ENCODE data around the gene TINAGL1.
A peak's percentile ranks its signal among the peaks of the same experiment; 100 is the strongest.

The TINAGL1 gene

GRCh38 chr1:31609514-31610118, 33.3 kb downstream of the TINAGL1 start:
- DNase-seq, result no peak

GRCh38 chr1:31614414-31615005, 38.2 kb downstream of the TINAGL1 start:
- DNase-seq, result no peak

GRCh38 chr1:31615414-31615813, 39.1 kb downstream of the TINAGL1 start:
- DNase-seq, result no peak

DNA sequence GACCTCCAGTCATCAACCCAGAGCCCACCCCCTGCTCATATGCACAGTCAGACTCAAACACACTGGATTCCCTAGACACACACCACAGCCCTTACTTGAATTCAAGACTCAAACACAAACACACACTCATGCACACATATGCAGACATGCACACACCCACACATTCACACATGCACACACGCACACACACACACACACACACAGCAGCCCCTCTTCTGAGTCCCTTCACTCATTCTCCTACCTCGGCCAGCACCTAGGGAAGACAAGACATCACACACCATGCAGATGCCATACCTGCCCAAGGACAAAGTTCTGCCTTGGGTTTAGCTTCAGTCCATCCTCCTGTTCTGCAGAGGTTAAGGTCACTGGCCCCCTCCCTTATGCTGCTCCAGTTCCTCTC, 39.6 kb downstream of the TINAGL1 start:
- no peak for DNase-seq

GRCh38 chr1:31617218-31617915, 41.1 kb downstream of the TINAGL1 start, which contains the start of gene HCRTR1:
Gene HCRTR1 (plus strand): TSS chr1:31617689. CDS start chr1:31619193, 1,504 bp downstream.
- DNase-seq, result no peak

DNA sequence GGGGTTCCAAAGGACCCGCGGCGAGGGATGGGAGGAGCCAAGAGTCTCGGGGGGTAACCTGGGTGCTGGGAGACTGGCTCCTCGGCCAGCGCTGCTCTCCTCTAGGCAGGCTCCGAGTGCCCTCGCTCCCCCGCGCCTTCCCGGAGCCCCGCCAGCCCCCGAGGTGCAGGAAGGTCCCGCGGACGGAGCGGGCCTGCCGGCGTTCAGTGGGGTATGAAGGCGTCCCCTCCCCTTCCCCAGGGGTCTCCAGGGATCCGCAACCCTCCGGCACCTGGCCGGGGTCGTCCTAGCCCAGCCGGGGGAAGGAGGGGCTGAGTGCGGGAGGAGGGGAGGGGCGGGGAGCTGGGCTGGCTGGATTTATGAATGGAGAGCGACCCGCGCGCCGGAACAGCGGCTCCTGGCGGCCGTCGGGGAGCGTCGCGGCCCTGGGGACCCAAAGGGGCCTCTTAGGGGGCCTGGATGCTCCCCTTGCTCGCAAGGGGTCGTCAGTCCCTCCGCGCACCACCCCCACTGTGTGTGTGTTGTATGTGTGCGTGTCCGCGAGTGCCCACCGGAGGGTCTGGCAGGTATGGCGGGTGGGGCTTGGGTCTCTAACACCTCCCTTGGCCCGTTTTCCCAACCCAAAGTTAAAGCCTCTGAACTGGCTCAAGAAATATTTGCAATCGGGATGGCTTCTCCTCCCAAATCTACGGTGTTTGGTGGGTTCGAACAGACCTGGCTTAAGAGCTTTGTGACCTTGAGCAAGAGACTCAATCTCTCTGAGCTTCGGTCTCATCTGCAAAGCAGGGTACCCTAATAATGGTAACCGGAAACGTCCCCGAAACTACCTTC, 41.8 kb downstream of the TINAGL1 start:
- DNase-seq, result no peak

GRCh38 chr1:31618916-31619846, 42.9 kb downstream of the TINAGL1 start:
- no peak for DNase-seq

DNA sequence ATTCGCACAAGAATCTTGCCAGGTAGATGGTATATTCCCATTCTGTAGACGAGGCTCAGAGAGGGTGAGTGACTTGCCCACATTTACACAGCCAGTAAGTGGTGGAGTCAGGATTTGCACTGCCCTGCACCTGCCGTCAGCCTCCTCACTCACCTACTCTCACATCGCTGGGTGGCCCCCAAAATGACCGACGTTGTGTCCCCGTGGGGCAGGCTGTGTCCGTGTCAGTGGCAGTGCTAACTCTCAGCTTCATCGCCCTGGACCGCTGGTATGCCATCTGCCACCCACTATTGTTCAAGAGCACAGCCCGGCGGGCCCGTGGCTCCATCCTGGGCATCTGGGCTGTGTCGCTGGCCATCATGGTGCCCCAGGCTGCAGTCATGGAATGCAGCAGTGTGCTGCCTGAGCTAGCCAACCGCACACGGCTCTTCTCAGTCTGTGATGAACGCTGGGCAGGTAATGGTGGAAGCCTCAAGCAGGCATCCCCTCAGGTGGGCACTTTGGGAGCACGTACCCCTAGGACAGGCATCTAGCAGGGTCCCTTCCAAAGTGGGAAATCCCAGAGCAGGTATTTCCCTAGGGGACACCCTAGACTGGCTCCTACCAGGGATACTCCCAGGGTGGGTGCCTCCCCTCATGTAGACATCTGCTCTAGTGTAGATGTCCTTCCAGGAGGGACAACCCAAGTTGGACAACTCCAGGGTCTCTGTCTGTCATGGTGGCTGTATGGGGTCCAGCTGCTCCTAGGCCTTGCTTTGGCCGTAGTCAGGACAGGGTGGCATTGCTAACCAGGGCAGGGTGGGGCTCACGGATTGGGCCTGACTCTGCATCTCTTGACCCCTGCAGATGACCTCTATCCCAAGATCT, 44.5 kb downstream of the TINAGL1 start:
- DNase-seq, result no peak

- DNase-seq, result no peak
These were observed 45.1 kb downstream of the TINAGL1 start for GRCh38 chr1:31621498-31621820.

DNA sequence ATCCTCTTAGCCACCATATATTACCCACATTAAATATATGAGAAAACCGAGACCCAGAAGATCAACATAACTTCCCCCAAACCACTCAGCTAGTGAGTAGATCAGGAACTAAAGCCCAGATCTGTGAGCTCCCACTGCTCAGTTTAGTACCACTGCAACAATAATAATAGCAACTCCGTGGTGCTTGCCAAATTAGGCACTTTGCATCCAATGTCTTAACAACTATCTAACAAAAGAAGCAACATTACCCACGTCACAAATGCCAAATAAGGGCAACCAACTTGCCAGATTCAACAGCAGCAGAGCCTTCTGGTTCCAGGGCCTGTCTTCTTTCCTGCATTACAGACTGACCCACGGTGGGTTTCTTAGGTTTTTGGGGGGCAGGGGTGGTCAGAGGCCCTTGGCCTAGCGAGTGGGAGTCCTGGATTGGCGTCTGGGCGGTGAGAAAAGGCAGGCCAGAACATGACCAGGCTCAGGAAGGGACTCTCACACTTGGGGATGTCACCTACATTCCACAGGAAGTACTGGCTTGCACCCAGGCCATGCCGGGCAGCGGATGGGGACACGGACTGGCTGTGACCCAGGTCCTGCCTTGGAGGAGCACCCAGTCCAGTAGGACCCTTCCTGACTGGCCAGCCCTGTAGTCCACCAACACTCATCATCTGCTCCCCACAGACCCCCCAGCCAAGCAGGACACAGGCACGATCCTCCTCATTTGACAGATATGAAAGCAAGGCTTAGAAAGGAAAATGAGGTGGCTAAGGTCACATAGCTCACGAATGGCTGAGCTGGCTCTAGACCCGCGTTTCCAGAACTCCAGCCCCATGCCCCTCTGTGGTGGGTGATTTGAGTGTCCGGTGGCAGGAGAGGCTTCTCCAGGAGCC, 45.8 kb downstream of the TINAGL1 start:
- no peak for DNase-seq

DNA sequence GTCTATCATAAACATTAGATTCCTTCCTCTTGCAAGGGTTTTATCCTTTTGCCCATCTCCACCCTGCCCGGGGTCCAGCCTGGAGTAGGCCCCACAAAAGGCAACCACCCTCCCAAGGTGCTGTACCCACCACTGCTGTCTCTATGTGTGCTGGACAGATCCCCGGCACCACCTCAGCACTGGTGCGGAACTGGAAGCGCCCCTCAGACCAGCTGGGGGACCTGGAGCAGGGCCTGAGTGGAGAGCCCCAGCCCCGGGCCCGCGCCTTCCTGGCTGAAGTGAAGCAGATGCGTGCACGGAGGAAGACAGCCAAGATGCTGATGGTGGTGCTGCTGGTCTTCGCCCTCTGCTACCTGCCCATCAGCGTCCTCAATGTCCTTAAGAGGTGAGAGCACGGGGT, 47.0 kb downstream of the TINAGL1 start:
- no peak for DNase-seq

DNA sequence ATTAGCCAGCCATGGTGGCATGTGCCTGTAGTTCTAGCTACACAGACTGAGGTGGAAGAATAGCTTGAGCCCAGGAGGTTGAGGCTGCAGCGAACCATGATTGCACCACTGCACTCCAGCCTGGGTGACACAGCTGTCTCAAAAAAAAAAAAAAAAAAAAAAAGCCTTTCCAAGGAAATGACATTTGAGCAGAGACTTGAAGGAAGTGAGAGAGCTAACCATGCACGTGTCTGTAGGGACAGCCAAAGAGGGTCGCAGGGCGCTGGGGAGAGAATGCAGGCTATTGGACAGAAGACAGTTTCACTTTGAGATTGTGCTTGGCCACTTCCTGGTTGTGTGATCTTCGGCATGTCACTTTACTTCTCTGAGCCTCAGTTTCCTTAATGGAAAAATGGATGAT, 48.0 kb downstream of the TINAGL1 start:
- DNase-seq, result no peak

GRCh38 chr1:31624731-31625514, 48.6 kb downstream of the TINAGL1 start:
- no peak for DNase-seq

DNA sequence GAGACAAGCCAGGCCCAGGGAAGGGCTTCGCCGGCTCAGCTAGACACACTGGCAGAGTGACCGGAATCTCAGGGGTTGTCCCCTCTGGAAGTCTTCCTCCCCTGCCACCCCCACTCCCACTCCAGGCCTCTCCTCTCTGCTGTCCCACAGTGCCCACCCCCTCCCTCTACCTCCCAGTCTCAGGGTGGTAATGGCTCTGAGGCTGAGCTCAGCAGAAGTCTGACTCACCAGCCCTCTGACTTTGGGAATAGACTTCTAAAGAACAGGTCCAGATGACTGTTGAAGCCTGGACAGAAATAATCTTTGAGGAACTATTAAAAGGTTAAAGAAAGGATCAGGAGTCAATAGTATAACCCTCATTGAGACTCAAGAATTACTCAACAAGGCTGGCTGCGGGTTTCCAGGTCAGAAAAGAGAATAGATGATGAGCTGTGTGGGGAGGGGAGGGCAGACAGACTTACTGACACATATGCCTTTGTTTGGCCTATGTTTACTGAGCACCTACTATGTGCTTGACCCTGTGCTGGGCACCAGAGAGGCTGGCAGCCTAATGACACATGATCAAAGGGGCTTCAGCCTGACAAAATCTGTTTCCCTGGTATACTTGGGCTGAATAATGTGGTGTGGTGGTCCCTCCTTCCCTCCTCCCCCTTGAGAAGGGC, 49.4 kb downstream of the TINAGL1 start:
- no peak for DNase-seq

DNA sequence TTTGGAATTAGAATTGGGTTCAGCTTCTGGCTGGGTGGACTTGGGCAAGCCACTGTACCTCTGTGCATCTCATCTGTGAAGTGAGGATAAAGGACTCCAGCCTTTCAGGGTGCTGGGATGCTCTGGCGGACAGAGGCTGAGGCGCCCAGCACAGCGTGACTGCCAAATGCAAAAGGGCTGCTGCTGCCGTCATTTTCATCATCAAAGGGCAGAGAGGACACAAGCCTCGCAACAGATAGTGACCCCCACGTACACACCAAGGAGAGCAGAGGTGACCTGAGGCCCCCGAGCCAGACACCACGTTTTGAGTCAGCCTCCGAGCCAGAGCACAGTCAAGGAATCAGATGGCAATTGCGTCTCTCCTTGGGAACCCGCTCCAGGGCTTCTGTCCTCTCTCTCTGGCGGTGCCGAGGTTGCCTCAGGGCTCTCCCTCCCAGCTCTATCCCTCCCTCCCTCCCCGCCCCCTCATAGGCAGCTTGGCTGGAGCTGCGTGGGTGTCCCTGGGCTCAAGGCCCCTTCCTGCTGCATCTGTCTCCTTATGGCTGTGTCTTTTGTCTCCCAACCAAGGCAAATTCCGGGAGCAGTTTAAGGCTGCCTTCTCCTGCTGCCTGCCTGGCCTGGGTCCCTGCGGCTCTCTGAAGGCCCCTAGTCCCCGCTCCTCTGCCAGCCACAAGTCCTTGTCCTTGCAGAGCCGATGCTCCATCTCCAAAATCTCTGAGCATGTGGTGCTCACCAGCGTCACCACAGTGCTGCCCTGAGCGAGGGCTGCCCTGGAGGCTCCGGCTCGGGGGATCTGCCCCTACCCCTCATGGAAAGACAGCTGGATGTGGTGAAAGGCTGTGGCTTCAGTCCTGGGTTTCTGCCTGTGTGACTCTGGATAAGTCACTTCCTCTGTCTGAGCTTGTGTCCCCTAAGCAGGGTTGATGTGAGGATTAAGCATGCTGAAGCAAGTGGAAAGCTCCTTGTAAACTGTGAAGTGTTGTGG, 50.2 kb downstream of the TINAGL1 start:
- DNase-seq, result no peak

DNA sequence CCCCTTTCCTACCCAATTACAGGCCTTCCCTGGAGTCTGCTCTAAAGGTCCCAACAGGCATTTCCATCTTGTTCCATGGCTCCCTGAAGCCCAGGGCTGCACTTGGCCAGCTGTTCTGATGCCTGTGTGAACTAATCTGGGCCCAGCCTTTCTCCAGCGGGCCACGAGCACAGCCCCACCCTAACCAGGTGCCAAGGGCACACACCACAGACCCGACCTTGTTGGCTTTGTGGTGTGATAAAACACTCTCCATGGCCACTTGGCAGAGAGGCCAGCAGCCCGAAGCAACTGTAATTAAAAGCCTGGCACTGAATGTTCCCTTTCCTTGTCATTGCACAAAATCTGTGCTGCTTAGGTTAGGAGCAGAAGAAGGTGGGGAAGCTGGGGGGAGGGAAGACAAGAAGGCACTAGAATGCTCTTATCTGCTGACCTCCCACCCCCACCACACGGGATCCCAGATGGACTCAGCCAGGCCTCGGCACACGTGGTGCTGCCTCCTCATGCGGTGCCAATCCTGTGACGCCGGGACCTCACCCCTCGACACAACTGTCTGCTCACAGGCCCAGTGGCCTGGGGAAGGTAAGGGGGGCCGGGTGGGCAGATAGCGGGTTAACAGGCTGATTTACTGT, 51.1 kb downstream of the TINAGL1 start:
- DNase-seq, result no peak

DNA sequence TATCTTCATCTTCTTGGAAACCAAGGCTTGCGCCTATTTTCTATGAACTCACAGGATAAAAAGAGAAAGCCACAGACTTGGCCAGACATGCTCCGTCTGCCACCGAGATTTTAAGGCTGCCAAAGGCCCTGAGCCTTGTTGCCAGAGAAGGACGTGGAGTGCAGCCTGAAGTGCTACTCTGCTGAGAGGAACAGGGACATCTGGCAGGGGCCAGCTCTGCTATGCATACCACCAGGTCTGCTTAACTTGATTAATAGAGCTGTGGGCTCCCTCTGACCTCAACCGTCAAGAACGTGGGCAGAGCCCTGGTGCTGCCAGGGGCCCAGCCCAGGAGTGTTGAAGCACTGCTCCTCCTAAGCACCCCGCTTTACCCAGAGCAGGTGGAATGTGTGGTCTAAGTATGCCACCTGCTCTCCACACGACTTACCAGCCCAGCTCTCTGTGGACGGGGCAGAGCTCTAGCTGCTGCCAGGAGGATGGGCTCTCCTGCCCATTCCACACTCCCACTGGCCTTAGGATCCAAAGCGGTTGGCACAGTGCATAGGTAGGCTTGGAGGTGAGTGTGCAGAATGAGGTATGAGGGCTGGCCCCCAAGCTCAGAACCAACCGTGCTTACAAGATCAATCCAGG, 51.7 kb downstream of the TINAGL1 start:
- DNase-seq, result peak; percentile 21

All from NCI-H2029 (cell line).